ENCODE data around the gene UNC5B.
"Not testable (repeated sequence)": the region's sequence is repeated elsewhere in the genome, so short reads cannot be mapped to it uniquely, and the experiment has no call there.

The UNC5B gene

GRCh38 chr10:71285986-71286385, 73.6 kb downstream of the UNC5B start:
- DNase-seq: no peak

- DNase-seq: no peak
These were observed 74.3 kb downstream of the UNC5B start for GRCh38 chr10:71286521-71287294.

DNA sequence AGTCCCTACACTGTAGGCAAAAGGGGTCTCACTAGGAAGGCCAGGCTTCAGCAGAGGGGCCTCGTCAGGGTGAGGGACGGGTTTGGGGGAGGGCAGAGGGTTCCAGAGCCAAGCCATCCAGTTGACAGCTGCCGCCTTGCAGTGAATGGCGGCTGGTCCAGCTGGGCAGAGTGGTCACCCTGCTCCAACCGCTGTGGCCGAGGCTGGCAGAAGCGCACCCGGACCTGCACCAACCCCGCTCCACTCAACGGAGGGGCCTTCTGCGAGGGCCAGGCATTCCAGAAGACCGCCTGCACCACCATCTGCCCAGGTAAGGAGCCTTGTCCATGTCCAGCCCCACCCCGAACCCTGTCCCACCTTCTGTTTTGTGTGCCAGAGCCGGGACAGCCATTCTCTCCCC, 75.1 kb downstream of the UNC5B start:
- no peak for DNase-seq

GRCh38 chr10:71288461-71288860, 76.1 kb downstream of the UNC5B start:
- no peak for DNase-seq

- no peak for DNase-seq
These were observed 77.2 kb downstream of the UNC5B start for GRCh38 chr10:71289421-71290130.

GRCh38 chr10:71290331-71290730, 78.0 kb downstream of the UNC5B start:
- DNase-seq: no peak

GRCh38 chr10:71290806-71291527, 78.6 kb downstream of the UNC5B start:
- DNase-seq: no peak

DNA sequence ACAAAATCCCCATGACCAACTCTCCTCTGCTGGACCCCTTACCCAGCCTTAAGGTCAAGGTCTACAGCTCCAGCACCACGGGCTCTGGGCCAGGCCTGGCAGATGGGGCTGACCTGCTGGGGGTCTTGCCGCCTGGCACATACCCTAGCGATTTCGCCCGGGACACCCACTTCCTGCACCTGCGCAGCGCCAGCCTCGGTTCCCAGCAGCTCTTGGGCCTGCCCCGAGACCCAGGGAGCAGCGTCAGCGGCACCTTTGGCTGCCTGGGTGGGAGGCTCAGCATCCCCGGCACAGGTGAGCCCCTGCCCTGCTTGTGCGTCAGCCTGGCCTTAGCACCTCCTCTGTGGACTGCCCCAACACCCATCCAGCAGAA, 79.1 kb downstream of the UNC5B start:
- no peak for DNase-seq

DNA sequence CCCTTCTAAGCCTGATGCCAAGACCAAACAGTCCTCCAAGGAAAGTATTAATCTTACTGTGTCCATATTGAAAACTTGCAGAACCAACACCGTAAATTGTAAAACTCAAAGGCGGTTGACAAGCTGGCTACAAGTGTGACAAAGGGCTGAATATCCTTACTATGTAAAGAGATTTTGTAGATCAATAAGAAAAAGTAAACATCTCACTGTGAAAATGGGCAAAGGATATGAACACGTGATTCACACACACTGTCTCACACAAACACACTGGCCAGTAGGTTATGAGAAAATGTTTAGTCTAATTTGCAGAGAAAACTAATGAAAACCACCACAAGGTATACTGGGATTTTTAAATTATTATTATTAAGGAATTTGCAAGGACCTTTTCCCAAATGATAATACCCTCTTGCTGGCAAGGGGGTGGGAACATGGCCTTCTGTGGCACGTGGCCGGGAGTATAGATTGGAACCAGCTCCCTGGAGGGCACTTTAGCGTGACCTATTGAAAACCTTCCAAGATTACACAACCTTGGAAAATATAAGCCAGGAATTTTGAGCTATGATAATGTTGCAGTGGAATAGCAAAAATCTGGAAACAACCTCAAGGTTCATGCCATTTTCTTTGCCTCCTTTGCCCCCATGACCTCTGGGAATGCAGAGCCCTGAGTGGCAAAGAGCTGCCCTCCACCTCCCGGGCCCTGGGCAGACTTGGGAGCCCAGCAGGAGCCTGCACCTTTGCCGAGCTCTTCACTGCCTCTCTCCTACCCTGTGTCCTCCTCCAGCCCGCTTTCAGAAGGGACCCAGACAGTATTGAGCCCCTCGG, 80.5 kb downstream of the UNC5B start:
- DNase-seq: no peak

DNA sequence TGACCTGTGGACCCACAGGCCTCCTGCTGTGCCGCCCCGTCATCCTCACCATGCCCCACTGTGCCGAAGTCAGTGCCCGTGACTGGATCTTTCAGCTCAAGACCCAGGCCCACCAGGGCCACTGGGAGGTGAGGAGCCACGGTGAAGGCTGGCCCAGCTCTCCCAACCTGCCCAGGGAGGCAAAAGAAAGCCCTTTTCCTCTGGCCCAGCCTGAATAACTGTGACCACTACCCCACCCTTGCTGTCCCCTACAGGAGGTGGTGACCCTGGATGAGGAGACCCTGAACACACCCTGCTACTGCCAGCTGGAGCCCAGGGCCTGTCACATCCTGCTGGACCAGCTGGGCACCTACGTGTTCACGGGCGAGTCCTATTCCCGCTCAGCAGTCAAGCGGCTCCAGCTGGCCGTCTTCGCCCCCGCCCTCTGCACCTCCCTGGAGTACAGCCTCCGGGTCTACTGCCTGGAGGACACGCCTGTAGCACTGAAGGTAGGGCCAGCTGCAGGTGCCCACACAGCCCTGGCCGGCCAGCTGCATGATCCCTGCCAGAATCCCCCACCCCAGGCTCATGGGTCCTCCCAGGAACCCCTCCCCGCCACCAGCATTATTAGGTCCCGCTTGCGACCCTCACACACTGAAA, 81.2 kb downstream of the UNC5B start:
- DNase-seq: no peak

GRCh38 chr10:71294091-71294561, 81.8 kb downstream of the UNC5B start:
- no peak for DNase-seq

DNA sequence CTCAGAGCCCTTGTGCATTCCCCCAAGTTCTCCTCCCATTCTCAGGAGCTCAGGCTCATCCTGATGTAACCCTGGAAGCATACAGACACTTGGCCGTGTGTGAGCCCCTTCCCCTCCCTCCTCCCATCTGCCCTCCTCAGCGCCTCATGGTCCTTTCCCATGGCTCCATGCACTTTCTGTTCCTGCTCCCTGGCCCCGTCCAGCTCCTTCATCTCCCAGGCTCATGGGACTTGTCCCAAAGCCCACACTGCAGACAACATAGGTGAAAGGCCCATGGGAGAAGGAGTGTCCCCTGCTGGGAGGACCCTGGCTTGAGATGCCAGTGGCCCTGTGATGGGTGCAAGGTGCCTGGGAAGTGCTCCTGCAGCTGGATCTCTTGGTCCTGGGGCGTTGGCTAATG, 82.5 kb downstream of the UNC5B start:
- DNase-seq: no peak

GRCh38 chr10:71295641-71296040, 83.3 kb downstream of the UNC5B start:
- DNase-seq: no peak

DNA sequence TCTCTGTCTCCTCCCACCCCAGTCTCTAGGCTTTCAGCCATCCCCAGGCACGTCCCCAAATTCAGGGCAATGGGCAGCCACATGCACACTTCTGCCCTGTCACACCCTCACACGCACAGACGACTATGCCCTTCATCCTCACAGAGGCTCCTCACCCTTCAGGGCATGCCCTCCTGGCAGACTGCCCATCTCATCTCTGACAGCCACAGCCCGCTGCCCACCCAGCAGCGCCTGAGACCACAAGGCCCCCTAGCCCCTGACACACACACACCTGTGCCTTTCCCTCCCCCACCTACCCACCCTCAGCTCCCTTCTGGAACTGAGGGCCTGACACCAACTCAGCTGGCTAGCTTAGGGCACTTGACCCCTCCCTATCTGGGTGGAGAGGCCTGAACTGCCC, 83.7 kb downstream of the UNC5B start:
- DNase-seq: no peak

DNA sequence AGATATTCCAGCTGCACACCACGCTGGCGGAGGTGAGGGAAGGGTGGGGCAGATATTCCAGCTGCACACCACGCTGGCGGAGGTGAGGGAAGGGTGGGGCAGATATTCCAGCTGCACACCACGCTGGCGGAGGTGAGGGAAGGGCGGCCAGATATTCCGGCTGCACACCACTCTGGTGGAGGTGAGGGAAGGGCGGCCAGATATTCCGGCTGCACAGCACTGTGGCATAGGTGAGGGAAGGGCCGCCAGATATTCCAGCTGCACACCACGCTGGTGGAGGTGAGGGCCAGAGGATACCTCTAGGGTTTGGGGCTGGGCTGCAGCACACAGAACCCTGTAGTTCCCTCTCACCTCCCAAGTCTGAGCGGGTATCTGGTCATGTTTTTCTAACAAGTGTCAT, 84.4 kb downstream of the UNC5B start:
- not testable (repeated sequence) for DNase-seq

DNA sequence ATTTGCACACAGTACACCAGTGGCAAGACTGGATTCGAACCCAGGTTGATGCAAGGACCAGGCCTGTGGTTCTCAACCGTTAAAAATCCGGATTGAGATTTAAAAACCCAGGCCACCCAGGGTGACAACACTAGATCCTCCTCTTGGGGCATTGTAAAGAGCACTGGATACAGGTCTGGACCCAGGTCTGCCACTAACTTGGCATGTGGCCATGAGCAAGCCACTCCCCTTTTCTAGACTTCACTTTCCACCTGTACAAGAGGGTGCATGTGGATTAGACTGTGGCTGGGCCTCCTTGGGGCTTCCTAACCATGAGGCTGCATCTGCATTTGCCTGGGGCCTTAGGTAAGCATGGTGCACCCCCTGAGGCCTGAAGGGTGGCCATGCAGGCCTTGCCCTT, 85.0 kb downstream of the UNC5B start:
- no peak for DNase-seq

GRCh38 chr10:71299071-71299785, 86.9 kb downstream of the UNC5B start:
- DNase-seq: no peak

DNA sequence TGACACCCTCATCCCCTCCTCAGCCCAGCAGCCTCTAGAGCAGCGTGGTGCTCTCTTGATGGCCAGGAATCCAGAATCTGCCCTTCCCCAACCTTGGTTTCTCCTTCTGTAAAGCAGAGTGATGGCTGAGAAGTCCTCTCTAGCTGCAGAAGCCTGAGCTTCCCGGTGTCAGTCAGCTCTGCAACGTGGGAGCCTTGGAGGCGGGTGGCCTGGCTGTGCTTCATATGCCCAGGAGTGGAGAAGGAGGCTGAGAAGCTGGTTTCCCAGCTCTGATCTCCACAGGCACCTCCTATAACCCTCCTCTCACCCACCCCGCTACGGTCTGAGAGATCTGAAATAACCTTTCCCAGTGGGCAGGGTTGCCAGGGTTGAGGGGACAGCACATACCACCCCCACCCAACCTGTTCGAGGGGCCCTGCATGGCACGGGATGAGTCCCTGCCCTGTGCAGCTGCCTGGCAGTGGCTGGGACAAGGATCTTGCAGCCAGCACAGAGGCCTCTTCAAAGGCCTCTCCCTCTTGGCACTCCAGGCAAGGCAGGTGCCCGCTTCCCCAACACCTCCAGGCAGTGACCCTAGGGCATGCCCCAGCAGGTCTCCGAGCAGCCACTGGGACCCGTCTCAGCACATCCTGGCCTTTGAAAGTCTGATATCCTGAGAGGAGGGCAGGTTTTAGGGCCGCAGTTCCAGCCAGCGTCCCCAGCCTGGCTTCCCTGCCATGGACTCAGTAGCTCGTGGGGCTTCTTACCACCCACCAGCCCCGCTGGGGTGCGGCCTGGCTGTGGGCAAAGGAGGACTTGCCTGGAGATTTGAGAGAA, 88.4 kb downstream of the UNC5B start:
- DNase-seq: no peak

DNA sequence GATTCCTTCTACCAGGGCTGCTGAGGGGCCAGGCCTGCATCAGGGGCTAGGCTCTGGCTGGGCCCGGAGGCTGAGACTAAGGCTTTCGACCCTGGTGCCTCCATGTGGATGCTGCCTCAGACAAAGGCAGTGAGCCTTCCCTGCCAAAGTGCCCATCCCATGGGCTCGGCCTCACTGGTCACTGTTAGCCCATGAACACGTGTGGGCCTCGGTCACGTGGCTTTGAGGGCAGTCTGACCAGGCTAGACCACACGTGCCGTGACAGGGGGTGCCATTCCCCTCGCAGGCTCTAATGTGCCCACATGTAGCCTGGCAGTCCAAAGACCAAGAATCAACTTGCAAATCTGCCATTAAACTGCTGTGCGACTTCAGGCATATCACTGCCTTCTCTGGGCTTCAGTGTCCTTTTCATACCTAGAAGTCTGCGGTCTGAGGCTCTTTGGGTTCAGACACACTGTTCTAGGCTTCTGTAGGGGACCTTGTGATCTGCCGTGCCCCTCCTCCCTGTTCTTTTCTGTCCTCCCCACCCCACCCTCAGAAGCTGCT, 89.1 kb downstream of the UNC5B start:
- no peak for DNase-seq

- no peak for DNase-seq
These were observed 90.1 kb downstream of the UNC5B start for GRCh38 chr10:71302451-71302850.
